Upper lobe of left lung (tissue), 6 donors: ENCODE measurements around the gene BICDL2. TPM values are rescaled to one million over a fixed set of nuclear protein-coding genes. Genes with fewer than 3 reads are reported as not detected.

Experiments used
- ATAC-seq, 2 donors: fragments of 200-7000 bp; cut with Tn5 transposase; one replicate each; pipeline ENCODE4 v1.9.1; 2022; ENCODE audit warnings: mild to moderate bottlenecking in 2 of 2, moderate library complexity in 2 of 2; ENCODE audit not compliant: low FRiP score in 2 of 2
- DNase-seq, 2 donors: peaks; one replicate each; pipeline ENCODE4 v3.0.0-alpha.2; 2019 to 2020
- H3K27ac ChIP-seq, 4 donors: fragments of 200-600 bp; sonication (generic); one replicate each; pipeline ENCODE4 v1.5.1; 2016 to 2019
- H3K27me3 ChIP-seq, 4 donors: fragments of 200-600 bp; sonication (generic); one replicate each; pipeline ENCODE4 v1.5.1; 2017 to 2019
- H3K36me3 ChIP-seq, 4 donors: fragments of 200-600 bp; sonication (generic); one replicate each; pipeline ENCODE4 v1.5.1; 2016 to 2019
- H3K4me1 ChIP-seq, 4 donors: fragments of 200-600 bp; sonication (generic); one replicate each; pipeline ENCODE4 v1.5.1; 2018 to 2019
- H3K4me3 ChIP-seq, 4 donors: fragments of 200-600 bp; sonication (generic); one replicate each; pipeline ENCODE4 v1.5.1; 2017 to 2019; ENCODE audit warnings: mild to moderate bottlenecking in 2 of 4, moderate library complexity in 1 of 4
- H3K9me3 ChIP-seq, 4 donors: fragments of 200-600 bp; sonication (generic); one replicate each; pipeline ENCODE4 v1.5.1; 2018 to 2019
- CTCF ChIP-seq, 6 experiments: fragments of 450-650 bp in 4 of 6; fragments of 200-600 bp in 2 of 6; sonication (generic) in 2 of 6; IDR thresholded peaks; one replicate each; pipeline ENCODE4 v1.5.1; 2016 to 2019; ENCODE audit warnings: antibody characterized with exemption in 6 of 6
- EP300 ChIP-seq, 4 donors: sonication (generic); formaldehyde crosslinking; IDR thresholded peaks; one replicate each; pipeline ENCODE4 v1.5.1; 2017; ENCODE audit warnings: antibody characterized with exemption in 4 of 4, control low read depth in 2 of 4
- POLR2A ChIP-seq, 4 donors: fragments of 450-650 bp; IDR thresholded peaks; one replicate each; pipeline ENCODE4 v1.5.1; 2016 to 2017; ENCODE audit warnings: antibody characterized with exemption in 4 of 4, mild to moderate bottlenecking in 2 of 4
- POLR2AphosphoS5 ChIP-seq, 2 donors: sonication (generic); formaldehyde crosslinking; IDR thresholded peaks; one replicate each; pipeline ENCODE4 v1.5.1; 2017; ENCODE audit warnings: antibody characterized with exemption in 2 of 2
- WGBS, 2 donors: methylation state at CpG; one replicate each; pipeline ENCODE4 v1.1.5; 2017 to 2018; 5-methylcytosine and 5-hydroxymethylcytosine counted together
- small RNA-seq, 4 donors: library from RNA; depleted of rRNA; stranded (forward); fragments of <200 nt; gene quantifications; one replicate each; pipeline ENCODE3, GENCODE V24; 2016
- total RNA-seq, 6 donors: library from RNA; depleted of rRNA in 4 of 6; stranded (reverse); fragments of >200 nt in 4 of 6; gene quantifications; one replicate each; pipeline versions ENCODE4 v1.1.0 to v1.2.1, GENCODE V29; 2016 to 2021
- donor health status: DM: no; HTN: no; CAD: no; lungs with moderate emphysema.
- donor health status: DM: no; HTN: yes; CAD: no; lungs with severe emphysema.

BICDL2 gene
- total RNA-seq, 6 donors from 2014 or later: 18.5 to 98.5 (median 35.0) TPM

- H3K36me3 ChIP-seq: no peaks in the 10 kb centered on the region
- DNase-seq: peak in 1 of 2 donors; percentile 80
- no peaks in the 10 kb centered on the region for H3K27me3 ChIP-seq
- H3K9me3 ChIP-seq: no peaks in the 10 kb centered on the region
- peak overlapping the region in 1 of 4 donors; percentile 88 for H3K27ac ChIP-seq
- no peak for ATAC-seq
- no peak for TF ChIP-seq POLR2AphosphoS5 (IDR thresholded peaks at IDR 0.05)
- no peak for TF ChIP-seq POLR2A (IDR thresholded peaks at IDR 0.05)
- no peak for TF ChIP-seq EP300 (IDR thresholded peaks at IDR 0.05)
- TF ChIP-seq CTCF (IDR thresholded peaks at IDR 0.05): no peak
- peaks cover 17 to 39% (median 23%) of the 10 kb centered on the region in 4 donors for H3K4me1 ChIP-seq
- WGBS, 2 donors: 8% methylated on average over 17 to 20 of the region's 43 CpGs
- H3K4me3 ChIP-seq: peak overlapping the region; percentile 57 to 82 (median 68)
These were observed 57.0 kb downstream of the BICDL2 start for GRCh38 chr16:2979669-2980226.

Small RNA genes within 50 kb of the gene (small RNA-seq; reads per million reads assigned to genes)
- 0 reads per million in 4 donors for gene LINC00514
- gene RNU1-22P: 0 to 0.11 (median 0) reads per million in 4 donors

Other genes starting within 250 kb of the BICDL2 start
- gene PRSS33, start 249.4 kb downstream of the BICDL2 start, total RNA-seq: under 1 TPM in 2 of 6 donors, not detected in 4; 0.20 to 0.92 TPM
- under 1 TPM in 2 of 6 donors, not detected in 4; 0.57 to 0.78 TPM for gene PRSS41, start 238.5 kb downstream of the BICDL2 start, total RNA-seq
- 10 to 100 TPM in 3 of 6 donors, 1 to 10 TPM in 2, not detected in 1; 1.2 to 16.2 (median 14.5) TPM for gene PRSS21, start 219.7 kb downstream of the BICDL2 start, total RNA-seq
- gene ZG16B, start 206.6 kb downstream of the BICDL2 start, total RNA-seq: 1 to 10 TPM in 2 of 6 donors, under 1 TPM in 1, not detected in 3; 0.69 to 2.0 (median 1.2) TPM
- 10 to 100 TPM in 5 of 6 donors, 1 to 10 TPM in 1; 9.3 to 24.8 (median 16.6) TPM for gene PRSS22, start 178.8 kb downstream of the BICDL2 start, total RNA-seq
- gene FLYWCH2, start 153.7 kb downstream of the BICDL2 start, total RNA-seq: 10 to 100 TPM; 31.2 to 70.1 (median 39.7) TPM
- 100 to 1,000 TPM in 1 of 6 donors, 10 to 100 TPM in 5; 19.3 to 162 (median 43.4) TPM for gene FLYWCH1, start 125.0 kb downstream of the BICDL2 start, total RNA-seq
- not detected for gene KREMEN2, start 72.7 kb downstream of the BICDL2 start, total RNA-seq
- gene PAQR4, start 67.6 kb downstream of the BICDL2 start, total RNA-seq: 10 to 100 TPM in 2 of 6 donors, 1 to 10 TPM in 4; 5.2 to 13.5 (median 8.3) TPM
- gene PKMYT1, start 56.5 kb downstream of the BICDL2 start, total RNA-seq: 10 to 100 TPM in 1 of 6 donors, 1 to 10 TPM in 4, under 1 TPM in 1; 0.39 to 19.1 (median 5.4) TPM
- 1 to 10 TPM in 4 of 6 donors, under 1 TPM in 2; 0.57 to 5.9 (median 1.1) TPM for gene CLDN9, start 24.0 kb downstream of the BICDL2 start, total RNA-seq
- gene CLDN6, start 18.8 kb downstream of the BICDL2 start, total RNA-seq: 1 to 10 TPM in 1 of 6 donors, under 1 TPM in 2, not detected in 3; 0.30 to 1.9 (median 0.72) TPM
- gene TNFRSF12A, start 16.6 kb downstream of the BICDL2 start, total RNA-seq: 100 to 1,000 TPM in 1 of 6 donors, 10 to 100 TPM in 5; 37.7 to 431 (median 76.5) TPM
- 10 to 100 TPM; 28.3 to 85.1 (median 42.2) TPM for gene HCFC1R1, start 13.0 kb downstream of the BICDL2 start, total RNA-seq
- gene THOC6, start 12.9 kb downstream of the BICDL2 start, total RNA-seq: 10 to 100 TPM; 18.5 to 40.8 (median 33.1) TPM
- 10 to 100 TPM; 10.0 to 41.4 (median 20.5) TPM for gene MMP25, start 9.6 kb upstream of the BICDL2 start, total RNA-seq
- 100 to 1,000 TPM in 3 of 6 donors, 10 to 100 TPM in 3; 31.4 to 220 (median 116) TPM for gene IL32, start 28.7 kb upstream of the BICDL2 start, total RNA-seq
- 1 to 10 TPM in 1 of 6 donors, under 1 TPM in 3, not detected in 2; 0.17 to 1.0 (median 0.28) TPM for gene ZSCAN10, start 62.4 kb upstream of the BICDL2 start, total RNA-seq
- 10 to 100 TPM; 13.8 to 25.2 (median 16.8) TPM for gene ZNF205, start 75.6 kb upstream of the BICDL2 start, total RNA-seq
- gene ZNF213, start 98.1 kb upstream of the BICDL2 start, total RNA-seq: 10 to 100 TPM in 4 of 6 donors, 1 to 10 TPM in 2; 4.2 to 20.3 (median 11.6) TPM
- not detected for gene OR1F1, start 151.3 kb upstream of the BICDL2 start, total RNA-seq
- 1 to 10 TPM; 6.4 to 9.5 (median 7.8) TPM for gene ZNF200, start 198.2 kb upstream of the BICDL2 start, total RNA-seq
- gene MEFV, start 219.7 kb upstream of the BICDL2 start, total RNA-seq: 10 to 100 TPM in 5 of 6 donors, 1 to 10 TPM in 1; 9.1 to 18.9 (median 12.3) TPM
- 10 to 100 TPM; 19.6 to 48.2 (median 32.2) TPM for gene ZNF263, start 246.5 kb upstream of the BICDL2 start, total RNA-seq